GM08714 (cell line): ENCODE measurements around the gene AXIN1.

Source experiments
- H3K4me3 ChIP-seq: fragments of 200-500 bp; sonication (Bioruptor generic); 2 replicates; pipeline ENCODE4 v1.5.1; 2014; ENCODE audit warnings: mild to moderate bottlenecking, low read length, inconsistent platforms
- ZNF274 ChIP-seq: IDR thresholded peaks from 2 replicates; pipeline ENCODE4 v1.6.1; 2012; ENCODE audit warnings: mild to moderate bottlenecking, low read depth, low read length

AXIN1 gene

DNA sequence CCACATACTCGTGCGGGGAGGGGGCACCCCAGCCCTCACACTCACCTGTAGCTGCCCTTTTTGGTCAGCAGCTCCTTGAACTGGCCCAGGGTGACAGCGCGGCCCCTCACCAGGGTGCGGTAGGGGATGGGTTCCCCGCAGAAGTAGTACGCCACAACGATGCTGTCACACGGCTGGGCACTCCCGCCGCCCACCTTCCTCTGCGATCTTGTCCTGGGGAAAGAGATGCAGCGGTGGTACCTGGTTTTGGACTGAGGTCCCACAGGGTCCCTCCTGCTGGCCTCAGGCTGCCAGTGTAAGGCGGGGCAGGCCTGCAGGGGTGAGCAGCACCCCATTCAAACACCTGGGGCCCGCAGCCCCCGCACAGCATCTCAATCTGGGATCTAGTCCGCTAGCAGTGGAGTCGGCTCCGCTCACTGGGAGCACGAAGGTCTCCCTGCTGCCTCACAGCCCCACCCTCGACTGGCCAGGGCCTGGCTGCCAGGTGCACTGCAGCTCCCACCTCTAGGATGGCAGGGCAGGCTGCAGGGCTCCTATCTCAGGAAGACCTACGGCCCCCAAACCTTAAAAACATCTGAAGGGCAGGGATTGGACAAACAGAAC is 63.0 kb downstream of the AXIN1 start:
- no peak for TF ChIP-seq ZNF274

DNA sequence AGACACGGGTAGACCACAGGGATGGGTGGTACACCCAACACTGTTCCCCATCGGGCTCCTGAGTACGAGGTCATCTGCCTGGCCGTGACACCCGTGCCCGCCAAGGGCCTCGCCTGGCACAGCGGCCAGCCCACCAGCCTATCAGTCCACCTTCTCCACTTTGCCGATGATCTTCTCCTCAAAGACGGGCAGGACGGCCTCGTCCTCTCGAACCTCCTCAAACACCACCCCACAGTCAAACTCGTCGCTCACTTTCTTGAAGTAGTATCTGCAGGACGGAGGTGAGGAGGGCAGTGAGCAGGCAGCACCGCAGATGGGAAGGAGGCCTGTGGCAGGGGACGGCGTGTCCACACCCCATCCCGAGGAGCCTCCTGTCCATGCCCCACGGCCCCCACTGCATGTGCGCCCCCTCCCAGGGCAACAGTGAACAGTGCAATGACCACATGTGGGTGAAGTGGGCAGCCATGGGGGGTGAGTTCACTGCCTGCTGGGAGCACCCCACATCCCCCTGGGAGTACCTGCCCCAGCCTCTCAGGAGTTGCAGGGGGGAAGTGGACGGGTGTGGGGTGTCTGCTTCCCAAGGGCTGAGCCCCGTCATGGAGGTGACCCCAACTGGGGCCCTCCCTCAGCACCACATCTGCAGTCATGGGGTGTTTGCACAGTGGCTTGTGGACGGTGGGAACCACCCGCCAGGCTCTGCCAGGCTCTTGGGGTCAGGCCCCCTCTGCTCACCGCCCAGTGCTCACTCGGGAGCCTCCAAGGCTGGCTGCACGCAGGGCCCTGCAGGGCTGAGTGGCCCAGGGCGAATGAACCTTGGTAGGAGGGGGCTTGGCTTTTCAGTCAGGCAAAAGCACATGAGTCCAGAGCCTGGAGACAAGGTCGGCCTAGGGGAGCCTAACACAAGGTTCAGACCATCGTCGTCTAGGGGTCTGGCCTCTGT is 64.3 kb downstream of the AXIN1 start:
- TF ChIP-seq ZNF274 = no peak
- H3K4me3 ChIP-seq = no peak overlapping the region

More for the DNA sequence above, 63.0 kb downstream of the AXIN1 start:
- H3K4me3 ChIP-seq = no peak overlapping the region

DNA sequence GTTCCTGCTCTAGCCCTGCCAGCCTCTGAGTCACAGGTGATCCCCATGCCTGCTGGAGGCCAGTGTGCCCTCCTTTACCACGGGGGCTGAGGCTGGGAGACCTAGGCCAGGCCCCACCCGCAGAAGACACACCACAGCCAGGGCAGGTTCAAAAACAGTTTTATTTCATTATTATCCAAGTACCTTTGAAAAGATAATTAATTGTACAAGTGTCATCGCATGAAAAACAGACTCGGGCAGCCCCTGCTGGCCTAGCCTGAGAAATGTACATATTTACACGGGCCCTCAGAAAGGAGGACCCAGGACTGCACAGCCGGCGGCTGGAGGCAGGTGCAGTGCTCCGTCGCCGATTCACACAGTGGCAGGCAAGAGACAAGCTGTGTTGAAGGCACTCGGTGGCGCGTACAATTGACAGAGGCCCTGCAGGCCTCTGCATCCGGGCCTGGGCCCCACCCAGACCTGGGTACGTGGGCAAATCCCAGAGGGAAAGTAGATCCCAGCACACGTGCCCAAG is 65.2 kb downstream of the AXIN1 start:
- no peak overlapping the region for H3K4me3 ChIP-seq
- no peak for TF ChIP-seq ZNF274

DNA sequence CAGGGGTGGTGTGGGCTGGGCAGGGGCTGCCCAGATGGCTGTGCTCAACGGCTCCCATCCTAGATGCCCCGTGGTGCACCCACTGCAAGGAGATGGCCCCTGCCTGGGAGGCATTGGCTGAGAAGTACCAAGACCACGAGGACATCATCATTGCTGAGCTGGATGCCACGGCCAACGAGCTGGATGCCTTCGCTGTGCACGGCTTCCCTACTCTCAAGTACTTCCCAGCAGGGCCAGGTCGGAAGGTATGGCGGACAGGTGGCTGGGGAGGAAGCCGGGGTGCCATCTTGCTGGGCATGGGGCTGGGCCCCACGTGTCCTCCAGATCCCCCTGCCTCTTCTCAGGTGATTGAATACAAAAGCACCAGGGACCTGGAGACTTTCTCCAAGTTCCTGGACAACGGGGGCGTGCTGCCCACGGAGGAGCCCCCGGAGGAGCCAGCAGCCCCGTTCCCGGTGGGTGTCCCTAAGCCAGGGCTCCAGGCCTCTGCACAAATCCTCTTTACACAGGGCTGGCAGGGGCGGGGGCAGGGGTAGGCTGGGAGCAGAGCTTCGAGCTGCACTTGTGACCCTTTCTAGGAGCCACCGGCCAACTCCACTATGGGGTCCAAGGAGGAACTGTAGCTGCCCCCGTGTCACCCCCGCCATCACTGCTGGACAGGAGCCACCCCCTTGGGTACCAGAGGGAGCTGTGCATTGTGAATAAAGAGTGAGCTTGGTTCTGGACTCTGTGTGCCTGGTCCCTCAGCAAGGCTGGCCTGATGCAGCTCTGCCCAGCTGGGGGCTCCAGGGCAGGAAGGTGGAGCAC is 65.8 kb downstream of the AXIN1 start:
- TF ChIP-seq ZNF274 = no peak
- no peak overlapping the region for H3K4me3 ChIP-seq

DNA sequence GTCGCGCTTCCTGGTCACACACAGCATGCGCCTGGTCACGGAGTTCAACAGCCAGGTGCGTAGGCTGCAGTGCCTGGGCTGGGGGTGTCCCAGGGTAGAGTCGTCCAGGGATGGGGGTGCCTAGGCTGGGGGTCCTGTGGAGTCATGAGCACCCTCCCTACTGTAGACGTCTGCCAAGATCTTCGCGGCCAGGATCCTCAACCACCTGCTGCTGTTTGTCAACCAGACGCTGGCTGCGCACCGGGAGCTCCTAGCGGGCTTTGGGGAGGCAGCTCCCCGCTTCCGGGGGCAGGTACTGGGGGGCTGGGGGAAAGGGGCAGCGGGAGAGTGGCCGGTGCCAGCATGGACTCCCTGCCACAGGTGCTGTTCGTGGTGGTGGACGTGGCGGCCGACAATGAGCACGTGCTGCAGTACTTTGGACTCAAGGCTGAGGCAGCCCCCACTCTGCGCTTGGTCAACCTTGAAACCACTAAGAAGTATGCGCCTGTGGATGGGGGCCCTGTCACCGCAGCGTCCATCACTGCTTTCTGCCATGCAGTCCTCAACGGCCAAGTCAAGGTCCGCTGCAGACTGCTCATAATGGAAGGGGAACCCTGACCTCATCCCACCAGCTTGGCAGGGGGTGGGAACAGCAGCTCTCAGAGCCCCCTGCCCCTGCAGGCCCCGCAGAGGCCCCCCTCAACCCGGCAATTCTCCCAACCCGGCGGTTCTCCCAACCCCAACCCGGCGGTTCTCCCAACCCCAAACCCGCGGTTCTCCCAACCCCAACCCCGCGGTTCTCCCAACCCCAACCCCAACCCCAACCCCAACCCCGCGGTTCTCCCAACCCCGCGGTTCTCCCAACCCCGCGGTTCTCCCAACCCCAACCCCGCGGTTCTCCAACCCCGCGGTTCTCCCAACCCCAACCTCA is 67.1 kb downstream of the AXIN1 start:
- no peak for TF ChIP-seq ZNF274
- H3K4me3 ChIP-seq = no peak overlapping the region

DNA sequence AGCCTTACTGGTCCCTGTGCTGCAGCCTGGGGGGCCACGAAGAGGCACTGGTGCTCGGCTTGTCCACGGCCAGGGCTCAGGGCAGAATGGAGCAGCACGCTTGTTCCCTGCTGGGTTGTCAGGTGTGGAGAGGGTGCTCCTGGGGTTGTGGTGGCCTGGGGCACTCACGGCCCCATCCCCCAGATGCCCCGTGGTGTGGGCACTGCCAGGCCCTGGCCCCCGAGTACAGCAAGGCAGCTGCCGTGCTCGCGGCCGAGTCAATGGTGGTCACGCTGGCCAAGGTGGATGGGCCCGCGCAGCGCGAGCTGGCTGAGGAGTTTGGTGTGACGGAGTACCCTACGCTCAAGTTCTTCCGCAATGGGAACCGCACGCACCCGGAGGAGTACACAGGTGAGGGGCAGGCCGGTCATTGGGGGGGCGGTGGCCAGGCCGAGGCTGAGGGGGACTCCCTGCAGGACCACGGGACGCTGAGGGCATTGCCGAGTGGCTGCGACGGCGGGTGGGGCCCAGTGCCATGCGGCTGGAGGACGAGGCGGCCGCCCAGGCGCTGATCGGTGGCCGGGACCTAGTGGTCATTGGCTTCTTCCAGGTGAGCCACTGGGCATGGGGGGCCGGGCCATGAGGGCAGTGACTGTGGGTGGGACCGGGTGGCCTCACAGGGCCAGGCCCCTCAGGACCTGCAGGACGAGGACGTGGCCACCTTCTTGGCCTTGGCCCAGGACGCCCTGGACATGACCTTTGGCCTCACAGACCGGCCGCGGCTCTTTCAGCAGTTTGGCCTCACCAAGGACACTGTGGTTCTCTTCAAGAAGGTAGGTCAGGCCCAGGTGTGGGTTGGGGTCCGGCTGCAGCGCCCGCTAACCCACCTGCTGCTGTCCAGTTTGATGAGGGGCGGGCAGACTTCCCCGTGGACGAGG is 68.1 kb downstream of the AXIN1 start:
- TF ChIP-seq ZNF274 = no peak
- H3K4me3 ChIP-seq = no peak overlapping the region

DNA sequence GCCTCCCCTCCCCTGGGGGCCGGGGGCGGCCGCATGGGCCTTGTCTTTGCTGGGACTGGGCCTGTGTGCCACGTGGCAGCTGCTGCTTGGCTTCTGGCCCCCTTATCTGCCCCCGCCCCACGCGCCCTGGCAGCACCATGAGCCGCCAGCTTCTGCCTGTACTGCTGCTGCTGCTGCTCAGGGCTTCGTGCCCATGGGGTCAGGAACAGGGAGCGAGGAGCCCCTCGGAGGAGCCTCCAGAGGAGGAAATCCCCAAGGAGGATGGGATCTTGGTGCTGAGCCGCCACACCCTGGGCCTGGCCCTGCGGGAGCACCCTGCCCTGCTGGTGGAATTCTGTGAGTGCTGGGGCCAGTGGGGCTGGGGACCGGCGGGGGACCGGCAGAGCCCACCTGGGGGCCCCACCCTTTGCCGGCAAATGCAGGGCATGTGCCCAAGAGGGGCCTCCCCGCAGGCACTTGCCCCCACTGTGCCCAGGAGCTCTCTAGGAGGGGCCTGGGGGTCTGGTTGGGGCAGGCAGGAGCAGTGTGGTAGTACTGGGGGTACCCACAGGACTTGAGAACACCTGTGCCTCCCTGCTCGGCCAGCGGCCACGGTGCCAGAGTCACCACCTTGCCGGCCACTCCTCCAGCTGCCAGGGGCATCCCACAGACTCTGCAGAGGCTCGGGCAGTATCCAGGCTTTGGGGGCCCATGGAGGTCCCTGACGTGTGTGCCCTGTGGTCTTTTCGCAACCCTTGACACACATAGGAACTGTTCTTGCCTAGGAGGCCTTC is 69.3 kb downstream of the AXIN1 start, which contains the start of gene PDIA2:
Gene PDIA2 (plus strand): TSS at position 132 of the 773 bp plus-strand sequence. CDS start 6 bp downstream, at position 138.
- H3K4me3 ChIP-seq = no peak within 1 kb of the TSS
- TF ChIP-seq ZNF274 = no peak

DNA sequence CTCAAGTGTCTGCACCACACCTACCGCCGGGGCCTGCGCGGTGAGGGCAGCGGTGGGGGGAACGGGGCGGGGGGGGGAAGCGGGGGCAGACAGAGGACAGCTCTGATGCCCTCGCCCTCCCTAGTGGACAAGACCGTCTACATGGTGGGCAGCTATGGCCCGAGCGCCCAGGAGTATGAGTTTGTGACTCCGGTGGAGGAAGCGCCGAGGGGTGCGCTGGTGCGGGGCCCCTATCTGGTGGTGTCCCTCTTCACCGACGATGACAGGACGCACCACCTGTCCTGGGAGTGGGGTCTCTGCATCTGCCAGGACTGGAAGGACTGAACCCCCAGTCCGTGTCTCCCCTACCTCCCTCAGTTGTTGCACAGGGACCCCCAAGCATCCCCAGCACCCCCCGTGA is 70.0 kb downstream of the AXIN1 start:
- no peak overlapping the region for H3K4me3 ChIP-seq
- no peak for TF ChIP-seq ZNF274

DNA sequence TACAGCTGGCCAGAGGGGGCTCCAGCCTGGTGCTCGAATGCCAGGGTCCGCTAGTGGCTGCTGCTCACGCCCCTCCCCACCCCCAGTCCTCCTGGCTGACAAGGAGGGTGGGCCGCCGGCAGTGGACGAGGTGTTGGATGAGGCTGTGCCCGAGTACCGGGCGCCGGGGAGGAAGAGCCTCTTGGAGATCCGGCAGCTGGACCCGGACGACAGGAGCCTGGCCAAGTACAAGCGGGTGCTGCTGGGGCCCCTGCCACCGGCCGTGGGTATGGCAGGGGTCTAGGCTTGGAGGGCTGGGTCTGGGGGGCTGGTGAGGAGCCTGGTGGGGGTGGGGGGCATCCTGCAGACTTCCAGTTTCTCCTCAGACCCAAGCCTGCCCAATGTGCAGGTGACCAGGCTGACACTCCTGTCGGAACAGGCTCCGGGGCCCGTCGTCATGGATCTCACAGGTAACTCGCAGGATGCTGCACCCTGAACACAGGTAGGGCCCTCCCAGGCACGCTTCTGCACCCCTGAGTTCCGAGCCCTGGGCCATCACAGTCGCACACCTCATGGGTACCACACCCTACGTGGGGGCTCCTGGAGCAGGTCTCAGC is 70.8 kb downstream of the AXIN1 start:
- H3K4me3 ChIP-seq = no peak overlapping the region
- no peak for TF ChIP-seq ZNF274

DNA sequence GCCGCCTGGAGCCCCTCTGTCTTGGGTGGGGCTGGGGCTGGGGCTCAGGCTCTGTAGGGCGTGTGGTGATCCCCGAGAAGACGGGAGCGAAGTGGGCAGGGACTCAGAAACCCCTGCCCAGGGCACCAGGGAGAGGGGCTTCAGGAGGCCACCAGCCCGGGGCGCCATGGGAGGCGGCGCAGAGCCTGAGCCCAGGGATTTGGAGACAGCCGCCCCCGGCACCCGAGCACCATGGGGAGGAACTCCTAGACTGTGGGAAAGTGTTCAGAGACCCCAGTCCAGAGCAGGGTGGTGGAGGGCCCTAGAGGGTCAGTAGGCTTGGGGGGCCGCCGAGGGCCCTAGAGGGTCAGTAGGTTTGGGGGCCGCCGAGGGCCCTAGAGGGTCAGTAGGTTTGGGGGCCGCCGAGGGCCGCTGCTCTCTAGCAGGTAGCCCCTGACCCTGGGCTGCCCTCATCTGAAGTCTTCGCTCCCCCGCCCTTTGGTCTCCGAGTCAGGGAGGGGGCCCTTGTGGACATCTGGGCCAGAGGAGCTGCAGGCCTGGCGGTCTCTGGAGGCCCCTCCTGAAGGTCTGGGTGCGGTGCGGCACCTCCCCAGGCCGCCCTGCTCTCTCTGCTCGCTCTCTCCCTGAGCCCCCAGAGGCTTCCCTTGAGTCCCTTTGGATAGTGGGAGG is 71.4 kb downstream of the AXIN1 start:
- H3K4me3 ChIP-seq = no peak overlapping the region

DNA sequence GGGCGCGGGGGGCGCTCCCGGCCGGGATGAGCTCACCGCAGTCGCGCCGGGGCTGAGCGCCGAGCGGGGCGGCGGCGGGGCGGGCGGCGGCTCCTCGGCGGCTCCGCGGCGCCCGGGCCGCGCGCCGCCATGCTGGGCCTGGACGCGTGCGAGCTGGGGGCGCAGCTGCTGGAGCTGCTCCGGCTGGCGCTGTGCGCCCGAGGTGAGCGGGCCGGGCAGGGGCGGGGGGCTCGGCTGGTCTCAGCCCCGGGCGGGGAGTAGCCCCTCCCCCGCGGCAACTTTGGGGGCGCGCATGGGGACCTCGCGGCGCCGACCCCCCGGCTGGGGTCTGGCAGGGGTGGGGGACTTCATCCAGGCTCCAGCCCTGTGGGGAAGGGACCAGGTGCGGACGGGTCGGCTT is 72.0 kb downstream of the AXIN1 start, which contains the start of gene ARHGDIG:
Gene ARHGDIG (plus strand): TSS at position 40 of the 400 bp plus-strand sequence. CDS start 90 bp downstream, at position 130.
- no peak within 1 kb of the TSS for H3K4me3 ChIP-seq
- TF ChIP-seq ZNF274 = no peak

More for the DNA sequence above, 71.4 kb downstream of the AXIN1 start:
- TF ChIP-seq ZNF274 = no peak
